ENCODE data around the gene PACRG. TPM values are rescaled to one million over a fixed set of nuclear protein-coding genes. Genes with fewer than 3 reads are reported as not detected.

The PACRG gene
- total and polyA plus RNA-seq, 2 of the 4 experiments (the other 2 are of a cell fraction) = not detected

DNA sequence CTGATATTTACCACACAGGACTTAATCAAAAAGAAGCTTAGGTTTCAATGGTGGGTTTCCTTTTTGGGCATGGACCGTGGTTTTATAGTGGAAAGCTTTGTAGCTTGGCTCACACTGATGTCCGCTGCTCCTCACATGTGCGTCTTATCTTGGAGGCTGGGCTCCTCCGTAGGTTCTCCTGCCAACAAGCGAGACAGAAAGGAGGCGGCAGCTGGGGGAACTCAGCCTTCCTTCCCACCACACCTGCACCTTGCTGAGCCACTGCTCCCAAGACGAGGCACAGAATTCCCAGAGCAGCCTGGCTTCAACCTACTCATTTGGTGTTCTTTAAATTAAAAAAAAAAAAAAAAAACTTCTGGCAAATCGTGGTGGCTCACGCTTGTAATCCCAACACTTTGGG is 451.3 kb downstream of the PACRG start:
- no peak overlapping the region for H3K18ac ChIP-seq (ENCODE audit: low read depth, low read length)
- H2BK15ac ChIP-seq (ENCODE audit: low read depth, low read length) = no peak overlapping the region
- dilution Hi-C loops (cut with HindIII; ENCODE audit: low sequenced_read_pairs, unreplicated experiment) = no loop called here
- H3K56ac ChIP-seq (ENCODE audit: extremely low read depth, insufficient read depth, low read length) = no peak overlapping the region
- no peak overlapping the region for H3K4ac ChIP-seq (ENCODE audit: low read depth, low read length)
- no peak overlapping the region for H2BK20ac ChIP-seq (ENCODE audit: low read depth, low read length)
- H2AK9ac ChIP-seq (replicated peaks; ENCODE audit: low read depth, low read length, poor library complexity) = no peak overlapping the region
- CTCF ChIA-PET = no interaction called here
- no peak overlapping the region for H2BK5ac ChIP-seq (ENCODE audit: low read depth, low read length, poor library complexity, severe bottlenecking)
- no peak overlapping the region for H2AK5ac ChIP-seq (ENCODE audit: low read depth, low read length)
- H3K9me3 ChIP-seq (ENCODE audit: control insufficient read depth, insufficient read depth, low read length) = peaks cover 14% of the 10 kb centered on the region
- ATAC-seq (ENCODE audit: low read depth) = no peak
- no peaks in the 10 kb centered on the region for H3K79me1 ChIP-seq (ENCODE audit: low read depth in 1 of 2, low read length in 2 of 2)
- H3K9ac ChIP-seq (ENCODE audit: low read depth, low read length) = no peak overlapping the region
- H2AFZ ChIP-seq (replicated peaks; ENCODE audit: low read length, poor library complexity) = no peak overlapping the region
- DNase-seq = no peak
- H3K27ac ChIP-seq (ENCODE audit: insufficient read depth, low read length) = no peak overlapping the region
- intact Hi-C loops (cut with micrococcal nuclease) = no loop called here
- H3K4me1 ChIP-seq (ENCODE audit: control insufficient read depth, insufficient read depth, low read length) = no peaks in the 10 kb centered on the region
- no peak overlapping the region for H3K4me3 ChIP-seq (ENCODE audit: insufficient read depth, low read depth, low read length)
- H4K91ac ChIP-seq (ENCODE audit: insufficient read depth, low read depth, low read length) = no peak overlapping the region
- no peak overlapping the region for H3K4me2 ChIP-seq (ENCODE audit: low read depth, low read length)
- no peak overlapping the region for H3K23ac ChIP-seq (ENCODE audit: low read depth, low read length)
- no peak overlapping the region for H2BK120ac ChIP-seq (ENCODE audit: low read depth, low read length)
- H3K27me3 ChIP-seq (ENCODE audit: control insufficient read depth, insufficient read depth, low read length) = no peaks in the 10 kb centered on the region
- in situ Hi-C loops (cut with MboI; ENCODE audit: low sequenced_read_pairs) = no loop called here
- TF ChIP-seq MXI1 (IDR thresholded peaks at IDR 0.05; ENCODE audit: borderline replicate concordance, low read depth, low read length) (no peak), RFX5 (IDR thresholded peaks at IDR 0.05; ENCODE audit: low read depth, low read length) (no peak), SMC3 (IDR thresholded peaks at IDR 0.05; ENCODE audit: low read depth, low read length) (no peak), BHLHE40 (IDR thresholded peaks at IDR 0.05; ENCODE audit: low read depth, low read length) (no peak), FOS (IDR thresholded peaks at IDR 0.05; ENCODE audit: low read depth, low read length) (no peak), CEBPB (IDR thresholded peaks at IDR 0.05; ENCODE audit: low read depth, low read length) (no peak), RCOR1 (IDR thresholded peaks at IDR 0.05; ENCODE audit: insufficient replicate concordance, low read length) (no peak), POLR2A (IDR thresholded peaks at IDR 0.05; ENCODE audit: low read depth, low read length) (no peak)
- TF ChIP-seq, protein P1, sequence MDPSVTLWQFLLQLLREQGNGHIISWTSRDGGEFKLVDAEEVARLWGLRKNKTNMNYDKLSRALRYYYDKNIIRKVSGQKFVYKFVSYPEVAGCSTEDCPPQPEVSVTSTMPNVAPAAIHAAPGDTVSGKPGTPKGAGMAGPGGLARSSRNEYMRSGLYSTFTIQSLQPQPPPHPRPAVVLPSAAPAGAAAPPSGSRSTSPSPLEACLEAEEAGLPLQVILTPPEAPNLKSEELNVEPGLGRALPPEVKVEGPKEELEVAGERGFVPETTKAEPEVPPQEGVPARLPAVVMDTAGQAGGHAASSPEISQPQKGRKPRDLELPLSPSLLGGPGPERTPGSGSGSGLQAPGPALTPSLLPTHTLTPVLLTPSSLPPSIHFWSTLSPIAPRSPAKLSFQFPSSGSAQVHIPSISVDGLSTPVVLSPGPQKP (IDR thresholded peaks at IDR 0.05; ENCODE audit: borderline replicate concordance, low read depth, low read length) = no peak
- TF ChIP-seq, protein P2, sequence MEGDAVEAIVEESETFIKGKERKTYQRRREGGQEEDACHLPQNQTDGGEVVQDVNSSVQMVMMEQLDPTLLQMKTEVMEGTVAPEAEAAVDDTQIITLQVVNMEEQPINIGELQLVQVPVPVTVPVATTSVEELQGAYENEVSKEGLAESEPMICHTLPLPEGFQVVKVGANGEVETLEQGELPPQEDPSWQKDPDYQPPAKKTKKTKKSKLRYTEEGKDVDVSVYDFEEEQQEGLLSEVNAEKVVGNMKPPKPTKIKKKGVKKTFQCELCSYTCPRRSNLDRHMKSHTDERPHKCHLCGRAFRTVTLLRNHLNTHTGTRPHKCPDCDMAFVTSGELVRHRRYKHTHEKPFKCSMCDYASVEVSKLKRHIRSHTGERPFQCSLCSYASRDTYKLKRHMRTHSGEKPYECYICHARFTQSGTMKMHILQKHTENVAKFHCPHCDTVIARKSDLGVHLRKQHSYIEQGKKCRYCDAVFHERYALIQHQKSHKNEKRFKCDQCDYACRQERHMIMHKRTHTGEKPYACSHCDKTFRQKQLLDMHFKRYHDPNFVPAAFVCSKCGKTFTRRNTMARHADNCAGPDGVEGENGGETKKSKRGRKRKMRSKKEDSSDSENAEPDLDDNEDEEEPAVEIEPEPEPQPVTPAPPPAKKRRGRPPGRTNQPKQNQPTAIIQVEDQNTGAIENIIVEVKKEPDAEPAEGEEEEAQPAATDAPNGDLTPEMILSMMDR (conservative IDR thresholded peaks at IDR 0.05; ENCODE audit: low read depth, low read length) = no peak
- no peaks in the 10 kb centered on the region for H4K20me1 ChIP-seq (ENCODE audit: insufficient read depth, low read length)
- no peaks in the 10 kb centered on the region for H3K36me3 ChIP-seq (ENCODE audit: control insufficient read depth, insufficient read depth, low read length)
- no TSS peak for BruUV-seq (replicated peaks)
- POLR2A ChIA-PET (ENCODE audit: unreplicated experiment) = no interaction called here
- no peak overlapping the region for H4K5ac ChIP-seq (ENCODE audit: low read depth, low read length)
- no peak overlapping the region for H3K14ac ChIP-seq (replicated peaks; ENCODE audit: low read depth, low read length)
- no peaks in the 10 kb centered on the region for H3K9me1 ChIP-seq (ENCODE audit: insufficient read depth, low read length)
- H4K8ac ChIP-seq (ENCODE audit: low read depth in 2 of 2, low read length in 2 of 2) = no peak overlapping the region
- 100% methylated on average over 1 of the region's 9 CpGs; no CpG with 5 or more reads in 1 of the 2 experiments for WGBS, 2 experiments (ENCODE audit: extremely low coverage in 2 of 2, insufficient read length in 1 of 2)
